ENCODE results near the gene FIGLA. TPM values are rescaled to one million over a fixed set of nuclear protein-coding genes. Genes with fewer than 3 reads are reported as not detected.

Gene FIGLA
- total and polyA plus RNA-seq, 2 of the 8 experiments (the other 6 are each of a cell fraction or from before 2014, with no cell fraction given) = not detected

DNA sequence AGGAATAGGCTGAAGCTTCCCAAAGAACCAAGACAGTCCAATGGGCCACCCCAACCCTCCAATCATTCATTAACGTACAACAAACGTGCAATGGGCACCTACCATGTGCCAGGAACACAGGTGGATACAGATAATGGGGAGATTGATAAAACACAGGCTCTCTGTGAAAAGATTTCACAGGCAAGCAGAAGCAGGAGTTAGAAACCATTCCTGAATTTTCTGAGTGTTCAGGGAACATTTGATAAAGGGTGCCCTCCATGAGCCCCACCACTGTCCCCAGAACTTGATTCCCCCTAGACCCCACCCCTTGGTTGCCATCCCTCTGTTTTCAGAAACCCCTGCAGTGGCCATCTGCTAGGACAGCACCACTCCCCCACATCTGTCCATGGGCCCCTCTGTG, 43.7 kb upstream of the FIGLA start:
- Histone ChIP-seq H4K20me1 (replicated peaks in 1 of 2; ENCODE audit: control insufficient read depth in 1 of 2, insufficient read depth in 2 of 2, low read length in 2 of 2) (no peaks in the 10 kb centered on the region), H3K79me2 (ENCODE audit: control insufficient read depth in 1 of 2, insufficient read depth in 2 of 2, low read length in 2 of 2) (no peaks in the 10 kb centered on the region), H3K27ac (ENCODE audit: low read depth, low read length) (no peak overlapping the region), H4K91ac (replicated peaks; ENCODE audit: insufficient read length, low read length) (no peak overlapping the region), H3K4me1 (replicated peaks in 1 of 4; ENCODE audit: control insufficient read depth in 3 of 4, insufficient read depth in 4 of 4, low read length in 3 of 4) (no peaks in the 10 kb centered on the region), H2BK12ac (ENCODE audit: low read depth, low read length) (no peak overlapping the region), H2BK15ac (ENCODE audit: low read length) (no peak overlapping the region), H4K5ac (ENCODE audit: insufficient read length, low read depth, low read length) (no peak overlapping the region), H3K18ac (ENCODE audit: extremely low read depth, low read length) (no peak overlapping the region), H3K27me3 (replicated peaks in 1 of 4; ENCODE audit: control insufficient read depth in 3 of 4, extremely low read depth in 1 of 4, insufficient read depth in 3 of 4, low read length in 3 of 4) (peaks cover 0 to 2% (median under 1%) of the 10 kb centered on the region in 4 experiments; a peak in 2 of 7 replicates), H2AFZ (ENCODE audit: low read length) (no peak overlapping the region), H3K23me2 (ENCODE audit: low read depth, low read length) (no peaks in the 10 kb centered on the region), H2BK5ac (ENCODE audit: low read depth, low read length) (no peak overlapping the region), H2AK5ac (ENCODE audit: low read depth, low read length) (no peak overlapping the region), H3K56ac (replicated peaks; ENCODE audit: insufficient read length, low read depth, low read length) (no peak overlapping the region), H3K4me2 (ENCODE audit: insufficient read depth in 1 of 2, low read depth in 2 of 2, low read length in 2 of 2) (no peak overlapping the region), H3K14ac (ENCODE audit: insufficient read length) (no peak overlapping the region), H3K9me3 (ENCODE audit: insufficient read depth in 2 of 2, low read depth in 1 of 2, low read length in 1 of 2) (no peaks in the 10 kb centered on the region), H4K8ac (ENCODE audit: extremely low read depth, insufficient read depth, low read length) (no peak overlapping the region), H3K79me1 (ENCODE audit: low read depth, low read length) (no peaks in the 10 kb centered on the region), H3K36me3 (ENCODE audit: control insufficient read depth in 2 of 4, insufficient read depth in 4 of 4, low read length in 3 of 4) (no peaks in the 10 kb centered on the region), H2BK120ac (replicated peaks; ENCODE audit: low read depth, low read length) (no peak overlapping the region), H2BK20ac (ENCODE audit: low read length) (no peak overlapping the region), H3K9ac (replicated peaks in 1 of 4; ENCODE audit: extremely low read depth in 1 of 4, low read depth in 3 of 4, low read length in 3 of 4) (no peak overlapping the region), H3K4me3 (ENCODE audit: extremely low read depth in 1 of 4, insufficient read depth in 2 of 4, low read depth in 3 of 4, low read length in 4 of 4) (no peak overlapping the region), H3K23ac (ENCODE audit: insufficient read length) (no peak overlapping the region), H3K4ac (replicated peaks; ENCODE audit: insufficient read length, low read depth, low read length) (no peak overlapping the region)
- WGBS, 2 experiments (ENCODE audit: extremely low coverage in 1 of 2, insufficient coverage in 1 of 2, insufficient read length in 1 of 2, insufficient replicate concordance in 2 of 2, low coverage in 1 of 2, low lambda C conversion rate in 2 of 2, missing lambda C conversion rate in 1 of 2) = 94% methylated on average over 2 of the region's 2 CpGs; no CpG with 5 or more reads in 1 of the 2 experiments
- DNase-seq (ENCODE audit: low read depth in 1 of 2, low spot score in 2 of 2) = no peak
- FAIRE-seq = no peak
- POLR2A ChIA-PET (ENCODE audit: partially characterized antibody) = no interaction called here
- CTCF ChIA-PET (ENCODE audit: partially characterized antibody) = no interaction called here
- TF ChIP-seq RFX5 (IDR thresholded peaks at IDR 0.05; ENCODE audit: borderline replicate concordance, low read depth, low read length) = no peak
- no peak for TF ChIP-seq TAF7 (optimal IDR thresholded peaks at IDR 0.05; ENCODE audit: borderline replicate concordance, low read depth, low read length)
- no peak for TF ChIP-seq SAP30 (IDR thresholded peaks at IDR 0.05; ENCODE audit: insufficient read depth, insufficient replicate concordance, low read length)
- TF ChIP-seq RNF2 (IDR thresholded peaks at IDR 0.05; ENCODE audit: borderline replicate concordance, low read depth, low read length, missing control alignments, poor library complexity, severe bottlenecking) = no peak
- TF ChIP-seq NANOG (IDR thresholded peaks at IDR 0.05; ENCODE audit: insufficient read depth, low read depth, low read length, poor library complexity, severe bottlenecking) = no peak
- TF ChIP-seq POU5F1 (IDR thresholded peaks at IDR 0.05; ENCODE audit: low read depth, low read length) = no peak
- no peak for TF ChIP-seq CBX8 (IDR thresholded peaks at IDR 0.05; ENCODE audit: borderline replicate concordance, low read depth, low read length)
- TF ChIP-seq KDM1A (IDR thresholded peaks at IDR 0.05; ENCODE audit: borderline replicate concordance, low read length) = no peak
- TF ChIP-seq SIN3A (conservative IDR thresholded peaks at IDR 0.05 in 1 of 2, IDR thresholded peaks at IDR 0.05 in 1 of 2; ENCODE audit: low read depth in 1 of 2, low read length in 2 of 2) = no peak
- TF ChIP-seq CHD2 (IDR thresholded peaks at IDR 0.05; ENCODE audit: low read length) = no peak
- no peak for TF ChIP-seq MAFK (IDR thresholded peaks at IDR 0.05; ENCODE audit: low read depth, low read length)
- no peak for TF ChIP-seq EP300 (IDR thresholded peaks at IDR 0.05; ENCODE audit: borderline replicate concordance in 1 of 2, low read depth in 2 of 2, low read length in 2 of 2)
- no peak for TF ChIP-seq BCL11A (IDR thresholded peaks at IDR 0.05; ENCODE audit: low read depth in 2 of 2, low read length in 2 of 2)
